ENCODE results near the gene BRD2.

Gene BRD2

DNA sequence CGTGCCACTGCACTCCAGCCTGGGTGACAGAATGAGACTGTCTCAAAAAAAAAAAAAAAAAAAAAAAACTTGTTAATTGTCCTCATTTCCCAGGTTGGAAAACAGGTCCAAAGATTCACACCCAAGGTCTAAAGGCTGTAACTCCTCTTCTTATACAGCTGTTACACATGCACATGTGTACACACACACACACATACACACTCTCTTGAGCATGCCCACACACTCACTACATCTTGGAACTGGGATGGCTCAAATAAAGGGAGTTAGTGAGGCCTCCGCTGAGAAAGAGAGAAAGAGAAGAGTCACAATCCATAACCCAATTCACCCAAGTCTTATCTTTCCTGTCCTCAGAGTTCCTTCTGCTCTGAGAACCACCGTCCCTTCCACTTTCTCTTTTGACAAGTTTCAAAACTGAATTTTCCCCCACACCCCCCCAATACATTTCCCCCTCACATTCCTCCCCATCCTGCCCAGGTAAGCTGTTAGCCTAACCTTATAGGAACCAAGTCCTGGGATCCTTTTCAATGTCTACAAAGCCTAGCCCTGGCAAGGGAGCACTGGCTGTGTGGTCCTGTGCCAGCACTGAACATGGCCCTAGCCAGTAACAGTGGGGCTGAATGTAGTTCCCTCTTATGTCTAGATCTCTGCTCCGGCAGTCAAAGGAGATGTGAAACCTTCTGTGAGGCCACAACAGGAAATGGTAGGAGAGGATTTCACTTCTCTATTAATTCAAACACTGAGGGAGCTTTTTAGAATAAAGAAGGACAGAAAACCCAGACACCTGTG lies 24.3 kb upstream of the BRD2 start:
- TF ChIP-seq GATA3 (IDR thresholded peaks at IDR 0.05; ENCODE audit: low read depth, low read length) (no peak), GATA2 (IDR thresholded peaks at IDR 0.05; ENCODE audit: low read depth, low read length) (no peak)

DNA sequence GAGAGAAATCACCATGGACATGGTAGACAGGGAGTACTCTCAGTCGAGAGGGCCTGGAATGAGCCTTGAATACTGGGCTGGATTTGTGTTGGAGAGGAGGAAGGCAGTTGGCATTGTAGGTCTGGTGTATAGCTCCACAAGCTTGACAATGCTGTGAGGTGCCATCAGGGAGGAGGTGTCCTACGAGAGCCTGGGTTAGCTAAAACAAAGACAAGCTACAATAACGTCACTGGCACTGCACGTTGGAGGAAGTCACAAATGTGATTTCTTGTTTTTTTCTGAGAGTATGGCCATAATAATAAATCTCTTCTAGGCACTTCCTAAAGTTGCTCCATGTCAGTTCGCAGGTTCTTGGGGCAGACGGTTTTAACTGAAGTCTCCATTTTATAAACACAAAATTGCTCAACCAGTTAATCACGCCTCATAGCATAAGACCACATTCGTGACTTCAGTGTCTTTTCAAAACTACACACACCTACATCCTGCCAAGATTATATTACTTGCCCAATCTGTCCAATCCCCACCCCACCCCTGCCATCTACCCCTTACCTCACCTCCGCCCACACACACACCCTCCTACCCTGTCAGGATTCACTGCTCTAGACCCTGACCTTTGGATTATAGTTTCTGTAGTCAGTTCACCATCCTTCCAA lies 23.2 kb upstream of the BRD2 start:
- TF ChIP-seq GATA2 (IDR thresholded peaks at IDR 0.05; ENCODE audit: low read depth, low read length) (no peak), GATA3 (IDR thresholded peaks at IDR 0.05; ENCODE audit: low read depth, low read length) (no peak)

DNA sequence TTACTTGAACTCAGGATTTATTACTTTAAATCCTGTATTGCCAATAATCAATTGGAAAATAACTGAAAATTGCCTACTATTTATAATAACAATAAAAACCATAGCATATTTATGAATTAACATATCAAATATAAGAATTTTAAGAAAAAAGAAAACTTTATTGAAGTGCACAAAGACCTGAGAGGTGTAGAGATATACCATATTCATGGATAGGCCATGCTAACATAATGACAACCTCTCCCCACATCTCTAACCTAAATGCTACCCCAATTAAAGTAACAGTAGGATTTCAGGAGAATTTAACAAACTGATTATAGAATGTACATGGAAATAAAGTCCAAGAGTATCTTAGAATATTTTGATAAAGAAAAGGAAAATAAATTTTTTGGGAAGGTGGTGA lies 22.4 kb upstream of the BRD2 start:
- TF ChIP-seq GATA2 (IDR thresholded peaks at IDR 0.05; ENCODE audit: low read depth, low read length), result no peak
- TF ChIP-seq GATA3 (IDR thresholded peaks at IDR 0.05; ENCODE audit: low read depth, low read length), result no peak

DNA sequence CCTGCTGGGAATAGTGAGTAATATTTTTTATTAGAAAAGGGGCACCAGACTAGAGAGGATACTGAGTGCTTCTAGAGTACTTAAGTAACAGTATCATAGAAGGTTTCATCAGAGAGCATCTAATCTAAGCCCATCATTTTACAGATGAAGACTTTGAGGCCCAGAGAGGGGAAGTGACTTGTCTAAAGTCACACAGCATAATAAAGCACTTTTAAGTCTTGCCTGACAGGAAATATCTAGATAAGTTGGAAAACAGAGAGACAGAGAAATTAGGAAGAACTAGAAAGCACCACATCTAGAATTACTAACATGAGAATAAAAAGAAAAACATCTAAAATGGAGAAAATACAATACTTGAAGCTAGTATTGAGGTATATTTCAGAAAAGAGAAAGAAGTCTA lies 21.5 kb upstream of the BRD2 start:
- no peak for TF ChIP-seq GATA3 (IDR thresholded peaks at IDR 0.05; ENCODE audit: low read depth, low read length)
- TF ChIP-seq GATA2 (IDR thresholded peaks at IDR 0.05; ENCODE audit: low read depth, low read length), result no peak

DNA sequence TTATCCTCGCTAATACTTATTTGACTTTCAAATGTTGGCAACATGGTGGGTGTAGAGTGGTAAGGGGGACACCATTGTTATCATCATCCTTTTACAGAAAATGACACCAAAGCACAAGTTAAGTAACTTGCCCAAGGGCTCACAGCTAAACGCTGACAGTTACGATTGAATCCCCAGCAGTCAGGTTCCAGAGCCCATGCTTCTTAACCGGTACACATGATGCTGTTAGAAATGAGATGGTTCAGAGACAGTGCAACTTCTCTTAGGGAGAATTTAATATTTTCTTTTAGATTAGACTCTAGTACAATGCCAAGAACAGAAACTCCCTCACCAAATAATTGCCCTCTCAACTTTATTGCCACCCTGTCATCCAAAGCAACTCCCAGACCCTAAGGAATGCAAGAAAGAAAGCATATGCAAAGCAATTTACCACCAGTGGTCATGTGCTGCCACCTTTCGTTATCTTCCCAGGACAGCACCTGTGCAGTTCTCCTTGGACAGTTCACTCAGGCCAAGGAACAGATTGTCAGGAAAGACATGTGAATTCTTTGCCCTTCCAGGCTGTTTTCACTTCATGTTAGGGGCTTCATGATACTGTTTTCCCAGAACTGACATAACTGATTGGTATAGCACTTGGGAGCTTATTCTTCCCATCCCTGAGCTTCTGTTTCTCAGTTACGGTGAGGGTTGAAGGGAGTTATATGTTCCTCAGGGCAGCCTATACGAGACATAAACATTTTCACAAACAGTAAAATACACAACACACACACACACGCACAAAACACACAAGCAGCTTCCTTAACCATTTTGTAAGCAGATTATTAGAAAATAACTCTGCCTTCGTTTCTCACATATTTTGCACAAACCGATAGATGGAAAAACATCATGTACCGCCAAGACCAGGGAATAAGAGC lies 20.6 kb upstream of the BRD2 start:
- no peak for TF ChIP-seq GATA2 (IDR thresholded peaks at IDR 0.05; ENCODE audit: low read depth, low read length)
- no peak for TF ChIP-seq GATA3 (IDR thresholded peaks at IDR 0.05; ENCODE audit: low read depth, low read length)

DNA sequence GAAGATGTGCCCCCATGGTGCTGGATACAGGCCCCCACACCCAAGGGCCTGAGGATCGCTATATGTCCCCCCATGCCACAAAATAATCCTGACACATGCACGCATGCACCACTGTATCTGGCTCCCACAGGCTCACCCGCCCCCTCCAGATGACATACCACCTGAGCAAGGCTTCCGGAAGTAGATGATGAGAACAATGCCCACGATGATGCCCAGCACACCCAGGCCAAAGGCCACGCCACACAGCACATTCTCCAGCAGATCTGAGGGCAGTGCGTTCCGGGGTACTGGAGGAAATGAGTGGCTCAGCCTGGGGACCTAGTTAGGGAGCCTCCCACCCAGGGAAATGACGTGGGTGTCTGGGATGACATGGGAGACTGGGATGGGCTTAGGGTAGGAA lies 19.3 kb upstream of the BRD2 start:
- TF ChIP-seq GATA2 (IDR thresholded peaks at IDR 0.05; ENCODE audit: low read depth, low read length), result no peak
- TF ChIP-seq GATA3 (IDR thresholded peaks at IDR 0.05; ENCODE audit: low read depth, low read length), result no peak

DNA sequence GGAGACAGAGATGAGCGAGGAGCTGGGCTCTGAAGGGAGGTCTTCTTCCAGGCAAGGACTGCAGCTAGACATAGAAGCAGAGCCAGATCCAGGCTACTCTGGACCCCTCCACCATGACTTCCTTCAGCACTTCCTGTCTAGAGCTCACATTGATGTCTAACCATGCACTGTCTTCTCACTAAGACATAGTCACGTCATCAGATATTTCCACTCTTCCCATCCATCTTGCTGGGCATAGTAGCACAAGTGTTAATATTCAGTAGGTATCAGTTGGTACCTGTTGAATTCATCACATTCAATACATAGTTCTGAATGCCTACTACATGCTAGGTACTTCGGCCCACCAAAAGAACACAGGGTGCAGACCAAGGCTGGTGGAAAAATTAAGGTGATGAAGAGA lies 18.4 kb upstream of the BRD2 start:
- no peak for TF ChIP-seq GATA2 (IDR thresholded peaks at IDR 0.05; ENCODE audit: low read depth, low read length)
- no peak for TF ChIP-seq GATA3 (IDR thresholded peaks at IDR 0.05; ENCODE audit: low read depth, low read length)

DNA sequence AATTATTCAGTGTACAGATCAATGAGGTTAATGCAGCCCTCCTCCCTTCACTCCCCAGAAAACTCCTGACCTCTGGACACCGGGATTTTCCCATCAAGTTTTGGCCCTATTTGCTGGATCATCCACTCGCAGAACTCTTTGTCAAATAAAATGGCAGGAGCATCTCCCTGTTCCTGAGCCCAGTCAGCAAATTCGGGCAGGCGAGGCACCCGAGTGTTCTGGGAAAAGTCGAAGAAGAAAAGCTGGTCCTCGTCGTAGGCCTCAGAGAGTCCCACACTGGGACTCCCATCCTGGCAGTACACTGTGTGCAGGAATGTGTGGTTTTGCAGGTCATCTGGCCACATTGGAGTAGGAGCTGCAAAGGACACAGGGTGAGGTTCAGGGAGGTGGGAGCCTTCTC lies 17.9 kb upstream of the BRD2 start:
- TF ChIP-seq GATA2 (IDR thresholded peaks at IDR 0.05; ENCODE audit: low read depth, low read length) (no peak), GATA3 (IDR thresholded peaks at IDR 0.05; ENCODE audit: low read depth, low read length) (no peak)

DNA sequence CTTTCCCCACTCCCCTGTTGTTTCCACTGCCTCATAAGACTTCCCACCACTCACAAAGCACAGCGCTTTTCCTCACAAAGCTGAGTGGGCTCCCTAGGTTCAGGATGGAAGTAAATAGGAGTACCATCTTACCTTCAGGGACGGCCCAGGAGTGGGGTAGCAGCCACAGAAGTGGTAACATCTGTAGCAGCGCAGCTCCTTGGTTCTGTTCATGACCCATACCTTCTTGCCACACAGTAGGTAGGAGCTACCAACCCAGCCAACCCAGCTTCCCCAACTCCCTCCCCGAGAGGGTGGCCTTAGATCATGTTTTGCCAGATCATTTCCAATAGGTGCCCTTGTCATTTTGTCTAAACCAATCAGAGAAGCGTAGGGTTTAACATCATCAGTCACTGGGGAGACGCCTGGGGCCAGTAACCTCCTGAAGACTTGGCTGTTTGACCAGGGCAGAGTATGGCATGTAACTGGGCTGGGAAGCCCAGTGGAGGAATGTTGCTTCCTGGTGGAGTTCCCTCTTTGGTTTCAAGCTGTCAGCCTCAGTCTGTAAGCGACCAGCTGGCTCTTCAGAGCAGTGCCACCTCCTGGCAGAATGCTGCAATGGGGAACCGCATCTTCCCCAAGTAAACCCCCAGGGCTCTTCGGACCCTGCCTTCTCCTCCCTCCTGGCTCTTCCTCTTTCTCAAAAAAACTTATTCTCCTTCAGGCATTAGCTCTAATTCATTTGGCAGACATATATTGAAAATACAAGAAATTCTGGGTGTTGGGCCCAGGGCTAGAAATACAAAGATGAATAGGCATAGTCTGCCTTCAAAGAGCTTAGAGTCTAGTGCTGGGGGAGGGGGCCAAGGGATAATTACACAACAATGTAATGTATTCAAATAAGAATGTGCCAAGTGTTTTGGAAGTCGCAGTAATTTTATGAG lies 15.3 kb upstream of the BRD2 start, which contains the start of gene HLA-DMA:
TSS of gene HLA-DMA (minus strand) at position 281 of the 923 bp plus-strand sequence. CDS start at position 220, 61 bp downstream.
- TF ChIP-seq GATA3 (IDR thresholded peaks at IDR 0.05; ENCODE audit: low read depth, low read length) (no peak), GATA2 (IDR thresholded peaks at IDR 0.05; ENCODE audit: low read depth, low read length) (no peak)

DNA sequence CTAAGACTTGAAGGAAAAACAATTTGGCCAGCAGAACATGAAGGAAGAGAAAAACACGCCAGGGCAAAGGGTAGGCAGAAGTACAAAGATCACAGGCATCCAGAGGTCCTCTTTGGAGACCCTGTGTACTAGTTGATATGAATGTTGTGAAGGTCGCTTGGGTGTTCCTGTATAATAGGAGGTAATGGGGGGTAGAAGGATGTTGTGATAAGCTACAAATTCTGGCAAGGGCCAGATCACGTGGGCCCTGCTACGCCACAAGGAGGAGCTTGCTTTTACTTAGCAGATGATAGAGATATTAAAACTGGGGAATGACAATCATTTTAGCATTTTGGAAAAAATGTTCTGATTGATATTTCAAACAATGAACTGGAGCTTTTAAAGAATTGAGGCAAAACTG lies 14.6 kb upstream of the BRD2 start:
- TF ChIP-seq GATA2 (IDR thresholded peaks at IDR 0.05; ENCODE audit: low read depth, low read length) (no peak), GATA3 (IDR thresholded peaks at IDR 0.05; ENCODE audit: low read depth, low read length) (no peak)

DNA sequence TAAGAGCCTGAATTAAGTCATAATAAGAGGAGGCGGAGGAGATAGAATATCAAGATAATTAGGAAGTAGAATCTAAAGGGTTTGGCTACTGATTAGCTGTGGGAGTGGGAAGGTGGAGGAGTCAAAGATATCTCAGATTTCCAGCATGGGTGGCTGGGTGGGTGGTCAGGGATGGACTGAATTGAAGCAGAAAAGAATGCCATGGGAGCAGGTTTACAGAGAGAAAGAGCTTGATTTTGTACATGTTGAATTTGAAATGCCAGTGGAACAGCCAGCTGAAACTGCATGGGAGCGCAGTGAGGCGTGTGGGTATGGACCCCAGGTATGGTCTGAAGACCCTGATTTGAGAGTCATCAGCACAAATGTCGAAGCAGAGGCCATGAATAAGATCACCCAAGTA lies 14.1 kb upstream of the BRD2 start:
- TF ChIP-seq GATA3 (IDR thresholded peaks at IDR 0.05; ENCODE audit: low read depth, low read length), result no peak
- no peak for TF ChIP-seq GATA2 (IDR thresholded peaks at IDR 0.05; ENCODE audit: low read depth, low read length)

DNA sequence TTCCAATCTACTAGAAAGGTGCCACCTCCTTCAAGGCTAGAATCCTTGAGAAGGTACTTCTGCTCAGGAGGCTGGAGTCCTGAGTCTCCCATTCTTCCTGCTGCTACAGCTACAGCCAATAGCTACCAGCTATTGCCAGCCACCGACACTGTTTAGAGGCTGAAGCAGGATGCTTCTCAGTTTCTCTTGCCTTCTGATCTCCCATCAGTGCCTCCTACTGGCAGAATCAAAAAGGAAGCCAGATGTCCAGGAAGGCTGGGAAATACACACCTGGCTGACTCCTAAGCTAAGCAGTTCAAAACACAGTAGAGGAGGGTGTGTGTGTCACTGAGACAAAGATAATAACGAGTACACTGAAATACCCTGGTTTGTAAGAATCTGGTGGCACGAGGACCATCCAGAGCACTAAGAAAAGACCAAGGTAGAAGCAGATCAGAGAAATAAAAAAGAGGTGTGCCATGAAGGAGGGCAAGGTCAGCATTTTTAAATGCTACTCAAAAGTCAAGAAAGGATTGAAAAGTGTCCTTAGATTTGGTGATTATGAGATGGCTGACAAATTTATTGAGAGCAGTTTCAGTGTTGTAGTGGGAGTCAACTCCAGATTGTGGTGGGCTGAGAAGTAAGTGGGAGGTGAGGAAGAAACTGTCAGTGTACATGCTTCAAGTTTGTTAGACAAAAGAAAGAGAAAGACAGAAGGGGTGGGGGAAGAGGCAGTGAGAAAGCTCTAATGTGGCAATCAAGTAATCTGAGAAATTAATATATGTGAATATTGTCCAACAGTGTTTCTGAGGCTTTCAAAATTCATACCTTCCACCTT lies 13.2 kb upstream of the BRD2 start:
- no peak for TF ChIP-seq GATA3 (IDR thresholded peaks at IDR 0.05; ENCODE audit: low read depth, low read length)
- TF ChIP-seq GATA2 (IDR thresholded peaks at IDR 0.05; ENCODE audit: low read depth, low read length), result no peak

Data from SH-SY5Y (cell line).